HUES48 (cell line): ENCODE results near the gene IFI27L2.

Source experiments
- H3K27ac ChIP-seq: one replicate; pipeline ENCODE4 v1.7.0; 2013; ENCODE audit warnings: low read depth, low read length, inconsistent platforms
- H3K27me3 ChIP-seq: 2 replicates; pipeline ENCODE4 v1.6.1; 2013; ENCODE audit warnings: mild to moderate bottlenecking, low read length; ENCODE audit not compliant: control insufficient read depth, insufficient read depth
- H3K36me3 ChIP-seq: 2 replicates; pipeline ENCODE4 v1.6.1; 2013; ENCODE audit warnings: low read length; ENCODE audit not compliant: control insufficient read depth, insufficient read depth
- H3K4me1 ChIP-seq: 2 replicates; pipeline ENCODE4 v1.6.1; 2013; ENCODE audit warnings: mild to moderate bottlenecking, low read length; ENCODE audit not compliant: control insufficient read depth, insufficient read depth
- H3K4me3 ChIP-seq: 2 replicates; pipeline ENCODE4 v1.5.1; 2013; ENCODE audit warnings: mild to moderate bottlenecking, low read depth, low read length
- H3K9ac ChIP-seq: 2 replicates; pipeline ENCODE4 v1.6.1; 2013; ENCODE audit warnings: mild to moderate bottlenecking, low read depth, low read length, moderate library complexity
- H3K9me3 ChIP-seq: 2 replicates; pipeline ENCODE4 v1.6.1; 2013; ENCODE audit warnings: low read length; ENCODE audit not compliant: control insufficient read depth, insufficient read depth

The IFI27L2 gene

DNA sequence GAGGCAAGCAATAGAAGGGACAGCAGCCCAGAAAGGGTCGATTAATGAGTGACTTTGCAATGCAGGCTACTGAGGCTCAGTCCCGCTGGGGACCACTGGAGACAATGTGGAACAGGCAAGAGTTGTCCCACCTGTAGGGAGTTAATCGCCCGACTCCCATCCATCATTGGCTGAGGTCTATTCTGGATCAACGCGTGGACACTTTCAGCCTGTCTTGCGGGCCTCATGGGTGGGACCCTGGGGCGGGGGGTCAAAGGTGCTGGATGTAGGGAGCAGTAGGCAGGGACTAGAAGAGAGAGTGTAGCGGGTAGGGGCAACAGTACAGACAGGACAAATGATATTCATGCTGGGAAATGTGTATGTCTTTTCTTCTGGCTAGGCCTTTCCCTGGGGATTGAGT lies 6.1 kb downstream of the IFI27L2 start:
- H3K4me3 ChIP-seq, result no peak overlapping the region
- no peaks in the 10 kb centered on the region for H3K27me3 ChIP-seq
- no peaks in the 10 kb centered on the region for H3K36me3 ChIP-seq
- H3K4me1 ChIP-seq, result no peaks in the 10 kb centered on the region
- H3K9me3 ChIP-seq, result no peaks in the 10 kb centered on the region
- no peak overlapping the region for H3K9ac ChIP-seq
- no peak overlapping the region for H3K27ac ChIP-seq

DNA sequence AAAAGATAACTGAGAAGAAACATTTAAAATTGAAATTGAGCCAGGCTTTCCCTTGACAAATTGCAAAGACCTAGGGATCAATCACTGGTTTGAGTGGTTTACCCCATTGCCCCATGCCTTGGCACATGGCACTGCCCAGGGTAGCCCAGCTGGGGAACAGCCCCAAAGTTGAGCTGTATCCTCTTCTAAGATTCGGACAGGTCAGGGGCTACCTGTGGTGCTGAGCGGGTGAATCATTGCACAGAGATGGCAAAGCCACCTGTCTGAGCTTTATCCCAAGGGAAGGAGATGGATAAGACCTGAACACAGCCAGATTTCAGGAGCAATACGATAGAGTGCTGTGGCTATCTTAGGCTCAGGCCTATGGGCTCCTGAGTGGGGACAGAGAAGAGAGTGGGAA lies 7.0 kb downstream of the IFI27L2 start:
- Histone ChIP-seq H3K27me3 (no peaks in the 10 kb centered on the region), H3K27ac (no peak overlapping the region), H3K36me3 (no peaks in the 10 kb centered on the region), H3K9ac (no peak overlapping the region), H3K4me1 (no peaks in the 10 kb centered on the region), H3K4me3 (no peak overlapping the region), H3K9me3 (no peaks in the 10 kb centered on the region)

DNA sequence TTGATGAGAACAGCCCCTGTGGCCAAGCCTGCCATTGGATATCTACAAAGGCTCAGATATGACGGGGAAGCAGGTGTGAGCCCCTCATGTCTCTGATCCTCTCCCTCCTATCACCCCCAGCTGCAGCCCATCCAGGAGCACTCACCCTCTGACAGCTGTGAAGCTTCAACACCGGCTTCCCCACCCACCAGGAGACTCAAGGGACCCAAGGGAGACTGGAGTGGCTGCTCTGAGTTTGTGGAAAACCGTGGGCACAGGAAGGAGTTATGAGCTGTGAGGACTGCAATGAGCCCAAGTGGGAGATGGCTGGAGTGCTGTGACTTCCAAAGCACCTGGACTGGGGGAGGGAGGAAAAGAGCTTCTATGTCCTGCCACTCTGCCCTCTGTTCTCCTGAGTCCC lies 7.9 kb downstream of the IFI27L2 start:
- Histone ChIP-seq H3K9me3 (no peaks in the 10 kb centered on the region), H3K36me3 (no peaks in the 10 kb centered on the region), H3K4me1 (no peaks in the 10 kb centered on the region), H3K27me3 (no peaks in the 10 kb centered on the region), H3K4me3 (no peak overlapping the region), H3K27ac (no peak overlapping the region), H3K9ac (no peak overlapping the region)

DNA sequence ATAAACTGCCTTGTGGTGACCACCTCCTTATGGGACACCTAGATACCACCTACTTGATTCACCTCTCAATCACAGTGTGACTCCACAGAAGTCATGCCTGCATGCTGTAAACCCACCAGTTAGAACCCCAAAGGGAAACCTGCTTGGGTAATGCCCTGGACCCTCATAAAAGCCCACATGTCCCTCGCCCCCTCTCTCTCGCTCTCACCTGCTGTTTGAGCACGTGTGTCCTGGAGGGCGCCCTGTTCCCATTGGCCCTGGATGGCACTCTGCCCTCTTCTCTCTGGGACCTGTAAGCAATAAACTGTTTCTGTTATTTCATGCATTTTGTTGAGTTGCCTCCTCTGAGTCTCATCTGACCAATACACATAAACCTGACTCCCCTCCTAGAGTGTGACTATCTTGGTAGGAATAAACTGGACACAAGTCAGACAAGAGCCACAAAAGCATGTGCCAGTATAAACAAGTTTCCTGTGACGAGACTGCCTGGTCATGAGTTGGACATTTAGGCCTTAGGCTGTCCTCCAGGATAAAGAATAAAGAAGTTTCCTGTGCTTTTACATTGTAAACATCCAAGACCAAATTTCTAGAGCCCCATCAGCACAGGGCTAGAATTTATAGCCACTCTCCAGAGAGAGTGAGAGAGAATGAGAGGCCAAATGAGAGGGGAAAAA lies 8.6 kb downstream of the IFI27L2 start:
- H3K27ac ChIP-seq, result no peak overlapping the region
- H3K9ac ChIP-seq, result no peak overlapping the region
- no peaks in the 10 kb centered on the region for H3K36me3 ChIP-seq
- no peak overlapping the region for H3K4me3 ChIP-seq
- H3K27me3 ChIP-seq, result no peaks in the 10 kb centered on the region
- no peaks in the 10 kb centered on the region for H3K4me1 ChIP-seq
- H3K9me3 ChIP-seq, result no peaks in the 10 kb centered on the region

DNA sequence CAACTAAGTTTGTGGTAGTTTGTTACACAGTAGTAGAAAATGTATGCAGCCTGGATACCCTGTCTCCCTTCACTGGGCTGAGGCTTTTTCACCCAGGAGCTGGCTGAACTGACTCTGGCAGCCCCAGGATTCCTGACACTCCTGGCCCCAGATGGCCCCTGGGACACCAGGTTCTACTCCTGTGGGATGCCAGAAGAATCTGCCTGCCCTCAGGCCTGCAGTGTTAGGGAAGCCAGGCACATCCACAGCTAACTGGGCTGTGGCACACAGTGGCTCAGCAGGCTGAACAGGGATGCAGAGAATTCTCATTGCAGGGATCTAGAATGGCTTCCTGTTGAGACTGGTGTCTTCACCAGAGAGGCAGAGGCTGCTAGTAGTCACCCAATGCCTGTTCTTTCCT lies 10.3 kb downstream of the IFI27L2 start:
- no peaks in the 10 kb centered on the region for H3K4me1 ChIP-seq
- no peak overlapping the region for H3K27ac ChIP-seq
- H3K36me3 ChIP-seq, result no peaks in the 10 kb centered on the region
- no peak overlapping the region for H3K9ac ChIP-seq
- H3K9me3 ChIP-seq, result no peaks in the 10 kb centered on the region
- H3K27me3 ChIP-seq, result no peaks in the 10 kb centered on the region
- H3K4me3 ChIP-seq, result no peak overlapping the region

DNA sequence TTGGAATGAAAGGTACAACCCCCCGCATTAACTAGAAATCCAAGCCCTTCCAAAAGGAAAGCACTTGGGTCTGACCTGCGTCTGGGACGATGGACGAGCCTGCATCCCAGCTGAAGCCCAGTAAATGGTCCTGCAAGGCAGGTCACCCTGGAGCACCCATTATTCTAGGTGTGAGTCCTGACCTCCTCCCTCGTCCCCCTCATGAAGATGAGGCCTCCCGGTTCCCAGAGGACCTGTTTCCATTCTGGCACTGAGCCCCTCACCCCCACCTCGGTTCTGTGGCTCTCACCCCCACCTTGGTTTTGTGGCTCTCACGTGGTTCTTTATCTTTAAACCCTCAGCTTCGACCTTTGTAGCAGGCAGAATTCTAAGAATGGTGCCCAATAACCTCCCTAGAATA lies 11.5 kb downstream of the IFI27L2 start:
- no peak overlapping the region for H3K4me3 ChIP-seq
- H3K9me3 ChIP-seq, result no peaks in the 10 kb centered on the region

DNA sequence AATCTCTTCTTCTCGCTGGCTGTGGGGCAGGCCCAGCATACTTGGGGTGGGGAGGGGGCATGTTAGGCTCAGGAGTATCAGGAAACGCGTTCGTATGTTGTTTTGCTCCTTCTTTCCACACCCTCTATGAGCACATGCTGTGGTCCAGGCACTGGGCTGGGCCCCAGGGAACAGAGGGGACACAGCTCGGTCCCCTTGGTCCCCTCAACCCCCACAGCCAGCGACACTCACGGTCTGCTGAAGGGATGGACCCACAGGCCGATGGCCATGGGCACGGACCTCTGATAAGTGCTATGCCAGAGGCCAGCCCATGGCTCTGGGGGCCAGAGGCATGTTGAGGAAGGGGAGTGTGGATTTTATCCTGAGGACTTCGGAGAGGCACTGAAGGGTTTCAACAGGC lies 12.7 kb downstream of the IFI27L2 start:
- no peaks in the 10 kb centered on the region for H3K27me3 ChIP-seq
- no peak overlapping the region for H3K4me3 ChIP-seq
- H3K9me3 ChIP-seq, result no peaks in the 10 kb centered on the region
- no peak overlapping the region for H3K9ac ChIP-seq
- no peaks in the 10 kb centered on the region for H3K4me1 ChIP-seq
- no peak overlapping the region for H3K27ac ChIP-seq
- H3K36me3 ChIP-seq, result no peaks in the 10 kb centered on the region

More for the DNA sequence above, 11.5 kb downstream of the IFI27L2 start:
- Histone ChIP-seq H3K4me1 (no peaks in the 10 kb centered on the region), H3K27ac (no peak overlapping the region), H3K27me3 (no peaks in the 10 kb centered on the region), H3K36me3 (no peaks in the 10 kb centered on the region), H3K9ac (no peak overlapping the region)

DNA sequence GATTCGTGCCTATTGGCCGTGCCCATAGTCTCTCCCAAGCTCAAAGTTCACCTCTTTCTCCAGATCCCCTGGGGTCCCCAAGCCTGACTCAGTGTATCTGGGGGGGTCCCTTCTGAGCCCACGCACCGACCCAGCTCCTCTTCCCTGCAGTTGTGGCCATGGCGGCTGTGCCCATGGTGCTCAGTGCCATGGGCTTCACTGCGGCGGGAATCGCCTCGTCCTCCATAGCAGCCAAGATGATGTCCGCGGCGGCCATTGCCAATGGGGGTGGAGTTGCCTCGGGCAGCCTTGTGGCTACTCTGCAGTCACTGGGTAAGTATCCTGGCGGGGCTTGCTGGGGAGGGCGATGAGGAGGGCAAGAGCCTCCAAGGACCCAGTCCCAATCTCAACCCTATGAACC lies 13.8 kb downstream of the IFI27L2 start:
- Histone ChIP-seq H3K9me3 (no peaks in the 10 kb centered on the region), H3K36me3 (no peaks in the 10 kb centered on the region), H3K9ac (no peak overlapping the region), H3K4me1 (no peaks in the 10 kb centered on the region), H3K27me3 (no peaks in the 10 kb centered on the region), H3K27ac (no peak overlapping the region), H3K4me3 (no peak overlapping the region)

DNA sequence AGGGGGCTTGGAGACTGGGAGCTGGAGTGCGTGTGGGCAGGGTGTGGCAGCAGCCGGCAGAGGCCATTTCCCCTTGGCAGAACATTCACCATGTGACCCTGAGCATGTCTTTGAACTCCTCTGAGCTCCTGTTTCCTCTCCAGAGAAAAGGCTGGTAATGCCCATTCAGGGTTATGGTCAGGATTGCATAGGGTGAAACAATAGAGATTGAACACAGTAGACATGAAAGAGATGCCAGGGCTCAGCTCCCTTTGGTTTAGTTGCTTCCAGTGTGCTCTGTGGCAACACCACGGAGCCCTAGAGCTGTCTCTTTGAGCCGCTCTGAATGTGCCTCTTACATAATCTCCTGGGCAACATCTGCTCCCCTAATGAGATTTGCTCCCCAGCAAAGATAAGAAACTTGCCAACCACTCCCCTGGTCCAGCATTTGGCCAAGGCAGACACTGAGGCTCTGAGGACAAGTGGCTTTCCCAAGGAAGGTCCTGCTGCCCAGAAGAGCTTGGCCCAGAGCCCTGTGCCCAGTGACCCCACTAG lies 14.3 kb downstream of the IFI27L2 start:
- no peaks in the 10 kb centered on the region for H3K9me3 ChIP-seq
- no peak overlapping the region for H3K27ac ChIP-seq
- no peaks in the 10 kb centered on the region for H3K36me3 ChIP-seq
- no peak overlapping the region for H3K4me3 ChIP-seq
- no peaks in the 10 kb centered on the region for H3K4me1 ChIP-seq
- H3K27me3 ChIP-seq, result no peaks in the 10 kb centered on the region
- no peak overlapping the region for H3K9ac ChIP-seq

DNA sequence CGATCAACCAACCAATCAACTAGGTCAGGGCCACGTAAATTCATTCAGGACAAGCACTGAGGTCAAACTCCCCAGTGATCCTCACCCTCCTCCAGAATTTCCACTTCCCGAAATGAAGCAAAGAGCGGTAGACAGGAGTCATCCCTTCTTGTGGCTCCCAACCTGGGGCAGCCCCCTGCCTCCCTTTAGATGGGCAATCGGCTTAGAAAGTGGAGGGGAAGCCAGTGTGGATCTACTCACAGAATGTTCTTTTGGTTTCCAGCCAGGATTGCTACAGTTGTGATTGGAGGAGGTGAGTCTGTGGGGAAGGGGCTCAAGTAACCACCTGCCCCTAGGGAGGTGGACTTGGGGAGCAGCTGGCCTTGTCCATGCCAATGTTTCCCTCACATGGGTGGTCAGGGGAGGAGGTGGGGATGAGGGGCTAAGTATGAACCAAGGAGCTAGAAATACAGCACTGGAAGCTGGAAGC lies 14.8 kb downstream of the IFI27L2 start:
- Histone ChIP-seq H3K27ac (no peak overlapping the region), H3K9ac (no peak overlapping the region), H3K4me1 (no peaks in the 10 kb centered on the region), H3K36me3 (no peaks in the 10 kb centered on the region), H3K27me3 (no peaks in the 10 kb centered on the region), H3K4me3 (no peak overlapping the region), H3K9me3 (no peaks in the 10 kb centered on the region)

DNA sequence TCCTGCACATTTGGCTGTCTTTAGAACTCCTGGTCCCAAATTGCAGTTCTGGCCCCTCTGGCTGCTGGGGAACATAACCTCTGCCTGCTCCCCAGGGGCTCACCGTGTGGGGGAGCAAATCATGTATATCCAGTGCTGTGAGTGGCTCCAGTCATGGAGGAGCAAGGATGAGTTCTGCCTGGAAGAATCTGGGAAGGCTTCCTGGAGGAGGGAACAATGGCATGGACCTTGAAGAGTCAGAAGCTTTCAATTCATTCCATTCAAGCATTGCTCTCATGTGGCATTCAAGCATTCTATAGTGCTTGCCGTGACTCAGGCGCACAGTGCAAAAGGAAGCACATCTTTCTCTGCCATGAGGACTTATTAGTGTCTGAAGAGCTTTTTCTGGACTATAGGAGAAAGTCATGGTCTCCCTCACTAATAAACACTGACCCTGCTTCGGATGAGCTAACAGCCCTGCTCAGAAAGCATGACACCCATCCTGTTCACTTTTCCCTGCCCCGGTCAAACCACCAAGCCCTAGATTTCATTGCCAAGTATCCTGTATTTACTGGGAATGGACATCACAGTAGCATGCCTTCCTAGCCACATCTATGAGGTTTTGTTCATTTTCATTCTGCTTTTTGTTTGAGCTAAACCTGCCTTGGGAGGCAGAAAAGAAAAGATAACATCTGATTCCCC lies 15.4 kb downstream of the IFI27L2 start:
- Histone ChIP-seq H3K4me1 (no peaks in the 10 kb centered on the region), H3K9me3 (no peaks in the 10 kb centered on the region), H3K9ac (no peak overlapping the region), H3K27me3 (no peaks in the 10 kb centered on the region), H3K4me3 (no peak overlapping the region), H3K36me3 (no peaks in the 10 kb centered on the region), H3K27ac (no peak overlapping the region)
